Measurements from ENCODE around the gene BRD8. TPM values are rescaled to one million over a fixed set of nuclear protein-coding genes. Genes with fewer than 3 reads are reported as not detected.

Gene BRD8
- total RNA-seq, 1 experiment from 2014 or later, result 93.4 TPM

GRCh38 chr5:138096363-138096762, 82.1 kb downstream of the BRD8 start:
- ChIA-PET POLR2A (no interaction called here), CTCF (interaction anchor here (0.6 to 2.2 kb wide), 6 partner anchors 13 to 453 kb away, joined by 3 to 8 read pairs (median 6); no protein-coding TSS in a partner anchor)
- no peak for TF ChIP-seq CTCF (IDR thresholded peaks at IDR 0.05; ENCODE audit: unreplicated experiment)
- H3K27me3 Mint-ChIP-seq (ENCODE audit: insufficient read depth, unreplicated experiment), result peaks cover 89% of the 10 kb centered on the region
- H3K27ac Mint-ChIP-seq (ENCODE audit: low read depth, unreplicated experiment), result no peak overlapping the region
- H3K4me1 Mint-ChIP-seq (ENCODE audit: insufficient read depth, unreplicated experiment), result no peaks in the 10 kb centered on the region
- no peak for DNase-seq (ENCODE audit: unreplicated experiment)
- intact Hi-C loops (cut with micrococcal nuclease), result no loop called here
- no TSS peak for BruUV-seq (replicated peaks)
- no peak overlapping the region for H3K4me3 Mint-ChIP-seq (ENCODE audit: unreplicated experiment)
- H3K9me3 Mint-ChIP-seq (ENCODE audit: unreplicated experiment), result no peaks in the 10 kb centered on the region
- H3K36me3 Mint-ChIP-seq (ENCODE audit: insufficient read depth, unreplicated experiment), result no peaks in the 10 kb centered on the region

GRCh38 chr5:138095100-138095907, 83.1 kb downstream of the BRD8 start:
- no peak for DNase-seq (ENCODE audit: unreplicated experiment)
- intact Hi-C loops (cut with micrococcal nuclease), result no loop called here
- no TSS peak for BruUV-seq (replicated peaks)
- Mint-ChIP-seq H3K4me3 (ENCODE audit: unreplicated experiment) (no peak overlapping the region), H3K36me3 (ENCODE audit: insufficient read depth, unreplicated experiment) (no peaks in the 10 kb centered on the region), H3K4me1 (ENCODE audit: insufficient read depth, unreplicated experiment) (no peaks in the 10 kb centered on the region), H3K27me3 (ENCODE audit: insufficient read depth, unreplicated experiment) (peaks cover 89% of the 10 kb centered on the region), H3K9me3 (ENCODE audit: unreplicated experiment) (no peaks in the 10 kb centered on the region), H3K27ac (ENCODE audit: low read depth, unreplicated experiment) (no peak overlapping the region)
- TF ChIP-seq CTCF (IDR thresholded peaks at IDR 0.05; ENCODE audit: unreplicated experiment), result no peak
- ChIA-PET CTCF (interaction anchor here (0.6 to 2.2 kb wide), 5 partner anchors 15 to 454 kb away, joined by 3 to 8 read pairs (median 8); no protein-coding TSS in a partner anchor), POLR2A (no interaction called here)

- H3K36me3 Mint-ChIP-seq (ENCODE audit: insufficient read depth, unreplicated experiment), result no peaks in the 10 kb centered on the region
- intact Hi-C loops (cut with micrococcal nuclease), result no loop called here
- no TSS peak for BruUV-seq (replicated peaks)
- H3K27ac Mint-ChIP-seq (ENCODE audit: low read depth, unreplicated experiment), result no peak overlapping the region
- POLR2A ChIA-PET, result interaction anchor here (0.8 kb wide), 1 partner anchor 25 kb away, joined by 3 read pairs; no protein-coding TSS in a partner anchor
- CTCF ChIA-PET, result interaction anchor here (0.5 to 7.7 kb wide), 5 partner anchors 15 to 312 kb away, joined by 3 to 122 read pairs (median 8); no protein-coding TSS in a partner anchor
- H3K27me3 Mint-ChIP-seq (ENCODE audit: insufficient read depth, unreplicated experiment), result peaks cover 86% of the 10 kb centered on the region
- no peak for DNase-seq (ENCODE audit: unreplicated experiment)
- TF ChIP-seq CTCF (IDR thresholded peaks at IDR 0.05; ENCODE audit: unreplicated experiment), result no peak
- no peaks in the 10 kb centered on the region for H3K4me1 Mint-ChIP-seq (ENCODE audit: insufficient read depth, unreplicated experiment)
- H3K4me3 Mint-ChIP-seq (ENCODE audit: unreplicated experiment), result no peak overlapping the region
- no peaks in the 10 kb centered on the region for H3K9me3 Mint-ChIP-seq (ENCODE audit: unreplicated experiment)
Measured at GRCh38 chr5:138093036-138093435, 85.4 kb downstream of the BRD8 start.

- no peak for TF ChIP-seq CTCF (IDR thresholded peaks at IDR 0.05; ENCODE audit: unreplicated experiment)
- no peaks in the 10 kb centered on the region for H3K4me1 Mint-ChIP-seq (ENCODE audit: insufficient read depth, unreplicated experiment)
- H3K27me3 Mint-ChIP-seq (ENCODE audit: insufficient read depth, unreplicated experiment), result peaks cover 85% of the 10 kb centered on the region
- no peaks in the 10 kb centered on the region for H3K36me3 Mint-ChIP-seq (ENCODE audit: insufficient read depth, unreplicated experiment)
- no peak overlapping the region for H3K27ac Mint-ChIP-seq (ENCODE audit: low read depth, unreplicated experiment)
- H3K9me3 Mint-ChIP-seq (ENCODE audit: unreplicated experiment), result no peaks in the 10 kb centered on the region
- intact Hi-C loops (cut with micrococcal nuclease), result no loop called here
- no TSS peak for BruUV-seq (replicated peaks)
- DNase-seq (ENCODE audit: unreplicated experiment), result no peak
- no peak overlapping the region for H3K4me3 Mint-ChIP-seq (ENCODE audit: unreplicated experiment)
- CTCF ChIA-PET, result interaction anchor here (1.8 to 7.7 kb wide), 4 partner anchors 15 to 56 kb away, joined by 4 to 122 read pairs (median 8); no protein-coding TSS in a partner anchor
- POLR2A ChIA-PET, result interaction anchor here (0.8 kb wide), 1 partner anchor 25 kb away, joined by 3 read pairs; no protein-coding TSS in a partner anchor
Measured at GRCh38 chr5:138092301-138092700, 86.1 kb downstream of the BRD8 start.

All from MCF 10A (cell line).